ENCODE measurements around the gene RHEX. TPM values are rescaled to one million over a fixed set of nuclear protein-coding genes. Genes with fewer than 3 reads are reported as not detected.

The RHEX gene
- total RNA-seq, 2 experiments from 2014 or later, result not detected

GRCh38 chr1:206087091-206087490, 34.1 kb downstream of the RHEX start:
- DNase-seq, result no peak
- Mint-ChIP-seq H3K27ac (no peak overlapping the region), H3K9me3 (no peaks in the 10 kb centered on the region), H3K36me3 (ENCODE audit: low read depth) (no peaks in the 10 kb centered on the region), H3K27me3 (no peaks in the 10 kb centered on the region), H3K4me1 (ENCODE audit: low read depth) (peaks cover 4% of the 10 kb centered on the region), H3K4me3 (no peak overlapping the region)
- POLR2A ChIA-PET, result no interaction called here
- H3K27ac ChIP-seq (ENCODE audit: low read depth in 1 of 2, low read length in 2 of 2), result no peak overlapping the region
- H3K9me3 ChIP-seq (ENCODE audit: control insufficient read depth in 1 of 2, insufficient read depth in 1 of 2, low read length in 2 of 2), result no peaks in the 10 kb centered on the region
- no peak for TF ChIP-seq CTCF (IDR thresholded peaks at IDR 0.05)
- no peak for ATAC-seq (ENCODE audit: poor library complexity)
- CTCF ChIA-PET, result no interaction called here
- H3K4me3 ChIP-seq (ENCODE audit: low read length), result no peak overlapping the region
- H3K4me1 ChIP-seq (ENCODE audit: insufficient read depth, low read length), result no peaks in the 10 kb centered on the region
- no peaks in the 10 kb centered on the region for H3K27me3 ChIP-seq (ENCODE audit: control insufficient read depth in 1 of 2, insufficient read depth in 2 of 2, low read length in 2 of 2)
- intact Hi-C loops (cut with DNase I, micrococcal nuclease), result no loop called here
- no peaks in the 10 kb centered on the region for H3K36me3 ChIP-seq (ENCODE audit: insufficient read depth, low read length)

DNA sequence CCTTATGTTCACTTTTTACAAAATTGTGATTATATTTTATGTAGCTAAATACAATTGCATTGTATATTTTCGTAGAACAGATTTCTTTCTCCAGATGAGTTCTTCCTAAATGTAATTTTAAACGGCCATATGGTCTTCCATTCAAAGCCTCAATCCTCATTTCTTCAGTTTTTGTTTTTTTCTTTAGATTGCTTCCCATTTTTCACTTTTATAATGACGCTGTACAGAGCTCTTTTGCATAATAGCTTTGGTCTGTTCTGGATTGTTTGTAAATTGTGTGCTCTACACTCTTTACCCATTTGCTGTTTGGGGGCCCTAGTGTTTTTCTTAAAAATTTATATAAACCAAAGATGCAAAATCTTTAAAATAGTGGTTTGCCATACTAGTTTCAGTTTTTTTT, 36.4 kb downstream of the RHEX start:
- Mint-ChIP-seq H3K9me3 (no peaks in the 10 kb centered on the region), H3K4me1 (ENCODE audit: low read depth) (no peaks in the 10 kb centered on the region), H3K27me3 (no peaks in the 10 kb centered on the region), H3K4me3 (no peak overlapping the region), H3K36me3 (ENCODE audit: low read depth) (no peaks in the 10 kb centered on the region), H3K27ac (no peak overlapping the region)
- no peak for DNase-seq
- ATAC-seq (ENCODE audit: poor library complexity), result no peak
- no peak for TF ChIP-seq CTCF (IDR thresholded peaks at IDR 0.05)
- Histone ChIP-seq H3K4me1 (ENCODE audit: insufficient read depth, low read length) (no peaks in the 10 kb centered on the region), H3K27me3 (ENCODE audit: control insufficient read depth in 1 of 2, insufficient read depth in 2 of 2, low read length in 2 of 2) (no peaks in the 10 kb centered on the region), H3K27ac (ENCODE audit: low read depth in 1 of 2, low read length in 2 of 2) (no peak overlapping the region), H3K4me3 (ENCODE audit: low read length) (no peak overlapping the region), H3K36me3 (ENCODE audit: insufficient read depth, low read length) (no peaks in the 10 kb centered on the region), H3K9me3 (ENCODE audit: control insufficient read depth in 1 of 2, insufficient read depth in 1 of 2, low read length in 2 of 2) (no peaks in the 10 kb centered on the region)
- ChIA-PET CTCF (no interaction called here), POLR2A (no interaction called here)
- intact Hi-C loops (cut with DNase I, micrococcal nuclease), result no loop called here

DNA sequence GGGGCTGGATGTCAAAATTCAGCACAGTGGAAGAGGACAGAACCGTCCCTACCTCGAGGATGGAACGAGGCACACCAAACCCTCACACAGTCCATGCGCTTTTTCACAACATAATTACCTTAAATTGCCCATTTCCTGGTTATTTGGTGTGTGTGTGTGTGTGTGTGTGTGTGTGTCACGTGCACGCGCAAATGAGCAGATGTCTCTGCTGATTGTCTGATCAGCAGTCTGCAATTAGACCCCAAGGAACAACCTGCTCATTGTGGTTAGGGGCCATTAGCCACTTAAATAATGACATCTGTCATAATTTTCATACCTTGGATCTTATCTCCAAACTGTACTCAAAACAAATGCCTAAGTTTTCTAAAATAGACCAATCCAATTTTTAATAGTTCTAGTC, 41.1 kb downstream of the RHEX start:
- Histone ChIP-seq H3K27ac (ENCODE audit: low read depth in 1 of 2, low read length in 2 of 2) (no peak overlapping the region), H3K4me3 (ENCODE audit: low read length) (no peak overlapping the region), H3K9me3 (ENCODE audit: control insufficient read depth in 1 of 2, insufficient read depth in 1 of 2, low read length in 2 of 2) (no peaks in the 10 kb centered on the region), H3K27me3 (ENCODE audit: control insufficient read depth in 1 of 2, insufficient read depth in 2 of 2, low read length in 2 of 2) (no peaks in the 10 kb centered on the region), H3K4me1 (ENCODE audit: insufficient read depth, low read length) (no peaks in the 10 kb centered on the region), H3K36me3 (ENCODE audit: insufficient read depth, low read length) (no peaks in the 10 kb centered on the region)
- no peaks in the 10 kb centered on the region for H3K4me1 Mint-ChIP-seq (ENCODE audit: low read depth)
- H3K9me3 Mint-ChIP-seq, result no peaks in the 10 kb centered on the region
- H3K27me3 Mint-ChIP-seq, result peaks cover 8% of the 10 kb centered on the region
- ATAC-seq (ENCODE audit: poor library complexity) (no peak), DNase-seq (no peak)
- H3K4me3 Mint-ChIP-seq, result no peak overlapping the region
- no peaks in the 10 kb centered on the region for H3K36me3 Mint-ChIP-seq (ENCODE audit: low read depth)
- ChIA-PET CTCF (no interaction called here), POLR2A (no interaction called here)
- no peak overlapping the region for H3K27ac Mint-ChIP-seq
- no peak for TF ChIP-seq CTCF (IDR thresholded peaks at IDR 0.05)
- intact Hi-C loops (cut with DNase I, micrococcal nuclease), result no loop called here
